IPS-20b (cell line): ENCODE measurements around the gene HSFY2.
"Not testable (repeated sequence)": the region's sequence is repeated elsewhere in the genome, so short reads cannot be mapped to it uniquely, and the experiment has no call there.

Experiments used
- H3K27ac ChIP-seq: one replicate; pipeline ENCODE4 v1.5.1; 2013; ENCODE audit warnings: low read length
- H3K27me3 ChIP-seq: 2 replicates; pipeline ENCODE4 v1.6.1; 2013; ENCODE audit warnings: mild to moderate bottlenecking, low read length, inconsistent platforms; ENCODE audit not compliant: insufficient read depth
- H3K36me3 ChIP-seq: 2 replicates; pipeline ENCODE4 v1.6.1; 2013; ENCODE audit warnings: low read depth, mild to moderate bottlenecking, inconsistent platforms, low read length, moderate library complexity; ENCODE audit not compliant: insufficient read depth
- H3K4me1 ChIP-seq: 2 replicates; pipeline ENCODE4 v1.6.1; 2013; ENCODE audit warnings: mild to moderate bottlenecking, control low read depth, inconsistent platforms, low read length, moderate library complexity; ENCODE audit not compliant: insufficient read depth
- H3K4me3 ChIP-seq: 2 replicates; pipeline ENCODE4 v1.5.1; 2013; ENCODE audit warnings: mild to moderate bottlenecking, low read length, inconsistent platforms
- H3K9ac ChIP-seq: 2 replicates; pipeline ENCODE4 v1.6.1; 2013; ENCODE audit warnings: low read depth, mild to moderate bottlenecking, inconsistent platforms, low read length, moderate library complexity
- H3K9me3 ChIP-seq: 2 replicates; pipeline ENCODE4 v1.6.1; 2013; ENCODE audit warnings: mild to moderate bottlenecking, low read depth, low read length, inconsistent platforms; ENCODE audit not compliant: insufficient read depth

The HSFY2 gene

GRCh38 chrY:18773635-18774034 lies at the start of gene HSFY2:
Gene HSFY2 (minus strand): TSS chrY:18773735. CDS start chrY:18773618, 117 bp downstream.
- not testable (repeated sequence) for H3K9ac ChIP-seq, H3K27ac ChIP-seq, H3K36me3 ChIP-seq, H3K4me1 ChIP-seq, H3K27me3 ChIP-seq, H3K4me3 ChIP-seq, H3K9me3 ChIP-seq

- not testable (repeated sequence) for H3K4me3 ChIP-seq, H3K36me3 ChIP-seq, H3K9me3 ChIP-seq, H3K27ac ChIP-seq, H3K4me1 ChIP-seq, H3K27me3 ChIP-seq, H3K9ac ChIP-seq
Observed at GRCh38 chrY:18815751-18816150, 42.2 kb upstream of the HSFY2 start.

- not testable (repeated sequence) for H3K4me3 ChIP-seq, H3K9ac ChIP-seq, H3K4me1 ChIP-seq, H3K27ac ChIP-seq, H3K9me3 ChIP-seq, H3K36me3 ChIP-seq, H3K27me3 ChIP-seq
Observed at GRCh38 chrY:18788757-18789406, 15.3 kb upstream of the HSFY2 start.

- H3K27me3 ChIP-seq, H3K4me1 ChIP-seq, H3K9ac ChIP-seq, H3K27ac ChIP-seq, H3K36me3 ChIP-seq, H3K9me3 ChIP-seq, H3K4me3 ChIP-seq: not testable (repeated sequence)
Observed at GRCh38 chrY:18754077-18754476, 19.5 kb downstream of the HSFY2 start.

GRCh38 chrY:18753133-18753815 lies 20.3 kb downstream of the HSFY2 start:
- H3K27me3 ChIP-seq, H3K36me3 ChIP-seq, H3K4me1 ChIP-seq, H3K4me3 ChIP-seq, H3K27ac ChIP-seq, H3K9me3 ChIP-seq, H3K9ac ChIP-seq: not testable (repeated sequence)

- H3K27me3 ChIP-seq, H3K4me1 ChIP-seq, H3K27ac ChIP-seq, H3K4me3 ChIP-seq, H3K9me3 ChIP-seq, H3K9ac ChIP-seq, H3K36me3 ChIP-seq: not testable (repeated sequence)
Observed at GRCh38 chrY:18723714-18724113, 49.8 kb downstream of the HSFY2 start.
